Jurkat, Clone E6-1 (cell line): ENCODE results near the gene KCNQ5.

Experiments
- DNase-seq: peaks from one replicate; pipeline ENCODE4 v3.0.0-alpha.2; 2011; ENCODE audit warnings: low read depth, low spot score
- H3K4me3 ChIP-seq: 2 replicates; pipeline ENCODE4 v1.5.1; 2011; ENCODE audit warnings: mild to moderate bottlenecking, low read length, control low read depth, moderate library complexity

KCNQ5 gene

DNA sequence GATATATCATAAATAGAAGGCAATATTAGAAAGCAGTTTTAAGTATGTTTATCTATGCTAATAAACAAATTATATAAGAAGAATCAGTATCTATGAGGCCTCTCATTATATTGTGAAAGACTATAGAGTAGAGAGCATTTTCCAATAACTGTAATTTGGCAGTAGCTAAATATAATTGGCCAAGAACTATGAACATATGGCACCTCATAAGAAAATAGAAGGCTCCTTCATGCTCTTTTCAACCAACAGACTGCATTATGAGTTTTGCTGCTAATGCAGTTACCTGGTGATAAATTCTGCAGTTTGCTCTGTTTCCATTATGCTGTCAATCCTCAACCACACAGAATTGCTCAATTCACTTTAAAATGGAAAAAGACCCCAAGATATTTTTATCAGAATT, 382.4 kb downstream of the KCNQ5 start:
- DNase-seq: no peak
- no peak overlapping the region for H3K4me3 ChIP-seq

DNA sequence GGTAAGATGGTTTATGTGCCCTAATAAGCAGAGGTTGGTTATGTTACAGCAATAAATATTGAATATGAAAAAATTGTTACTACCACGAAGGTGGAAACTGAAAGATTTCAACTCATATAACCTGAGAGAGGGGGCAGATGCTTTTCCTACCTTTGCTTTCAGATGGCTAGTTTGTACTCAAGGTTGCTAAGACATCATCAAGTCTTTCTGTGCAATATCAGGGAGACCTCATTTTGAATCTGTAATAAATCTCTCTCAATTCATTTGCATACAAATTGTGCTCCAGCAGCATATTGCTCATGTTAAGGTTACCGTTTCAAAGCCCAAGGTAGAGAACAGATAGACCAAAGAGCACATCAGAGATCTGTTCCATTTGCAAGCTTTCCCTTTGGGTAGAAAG, 383.0 kb downstream of the KCNQ5 start:
- DNase-seq: no peak
- no peak overlapping the region for H3K4me3 ChIP-seq

DNA sequence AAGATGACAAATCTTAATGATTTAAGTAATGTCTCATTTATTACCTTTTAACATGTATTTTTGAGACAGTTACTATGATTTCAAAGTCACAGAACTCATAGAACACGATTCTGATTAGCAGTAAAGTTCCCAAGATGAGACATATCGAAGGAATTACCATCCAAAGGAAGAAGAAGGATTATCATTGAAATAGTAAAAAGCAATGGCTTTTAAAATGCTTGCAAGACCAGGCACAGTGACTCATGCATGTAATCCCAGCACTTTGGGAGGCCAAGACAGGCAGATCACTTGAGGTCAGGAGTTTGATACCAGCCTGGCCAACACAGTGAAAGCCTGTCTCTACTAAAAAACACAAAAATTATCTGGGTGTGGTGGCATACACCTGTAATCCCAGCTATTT, 384.3 kb downstream of the KCNQ5 start:
- no peak for DNase-seq
- no peak overlapping the region for H3K4me3 ChIP-seq

DNA sequence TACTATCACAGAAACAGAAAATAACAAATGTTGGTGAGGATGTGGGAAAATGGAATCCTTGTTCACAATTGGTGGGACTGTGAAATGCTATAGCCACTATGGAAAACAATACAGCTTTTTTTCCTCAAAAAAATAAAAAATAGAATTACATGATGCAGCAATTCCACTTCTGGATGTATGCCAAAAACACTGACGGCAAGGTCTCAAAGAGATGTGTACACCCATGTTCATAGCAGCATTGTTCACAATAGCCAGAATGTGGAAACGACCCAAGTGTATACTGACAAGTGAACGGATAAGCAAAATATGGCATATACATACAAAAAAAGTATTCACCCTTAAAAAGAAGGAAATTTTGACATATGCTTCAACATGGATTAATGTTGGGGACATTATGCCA, 390.1 kb downstream of the KCNQ5 start:
- no peak for DNase-seq
- no peak overlapping the region for H3K4me3 ChIP-seq

DNA sequence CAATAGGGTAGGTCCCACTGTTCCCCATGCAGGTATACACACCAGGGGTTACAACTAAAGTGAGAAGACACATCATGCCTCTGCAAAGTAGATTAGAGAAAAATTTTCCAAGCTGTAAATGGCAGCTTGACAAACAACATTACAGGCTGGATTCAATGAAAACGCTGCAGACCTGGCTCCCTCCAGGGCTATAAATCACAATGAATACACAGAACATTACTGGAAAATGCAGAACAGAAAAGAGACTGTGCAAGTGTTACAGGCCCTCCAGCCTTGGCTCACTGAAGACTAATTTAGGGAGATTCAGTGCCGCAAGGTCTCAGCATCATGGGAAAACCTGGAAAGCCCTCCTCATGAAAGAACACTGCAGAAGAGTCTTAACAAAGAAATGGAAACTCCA, 395.6 kb downstream of the KCNQ5 start:
- DNase-seq: no peak
- H3K4me3 ChIP-seq: no peak overlapping the region

DNA sequence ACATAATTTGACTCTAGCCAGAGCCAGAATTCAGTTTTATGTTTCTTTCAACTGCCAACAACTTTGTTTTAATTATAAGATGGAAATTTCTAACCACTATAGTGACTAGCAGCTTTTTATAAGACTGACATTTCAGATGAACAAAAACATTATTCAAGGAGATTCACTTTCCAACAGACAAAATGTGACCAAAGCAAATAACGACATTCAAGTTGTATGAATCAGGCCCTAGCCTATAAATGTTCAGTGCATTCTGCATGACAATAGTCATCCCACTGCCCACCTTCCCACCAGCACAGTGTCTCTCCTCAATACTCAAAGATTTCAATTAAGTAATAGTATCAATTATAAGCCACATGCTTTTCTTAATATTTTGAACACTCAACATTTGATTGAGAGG, 402.7 kb downstream of the KCNQ5 start:
- DNase-seq: no peak
- H3K4me3 ChIP-seq: no peak overlapping the region

DNA sequence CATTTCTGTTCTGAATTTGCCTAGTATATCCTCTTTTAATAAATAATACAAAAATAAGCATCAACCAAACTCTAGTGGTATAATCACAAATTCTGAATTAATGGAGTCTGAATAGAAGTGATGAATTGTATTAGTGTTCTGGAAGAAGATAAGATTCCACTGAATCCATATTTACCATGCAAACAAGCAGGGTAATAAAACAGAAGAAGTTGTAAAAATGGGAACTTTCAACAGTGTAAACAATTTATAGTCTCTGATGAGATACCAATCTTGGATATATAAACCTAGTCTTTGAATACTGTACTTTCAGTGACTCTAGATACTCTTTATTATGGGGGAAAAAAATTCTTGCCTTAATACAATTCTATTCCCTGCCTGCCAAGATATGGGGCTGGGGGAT, 405.8 kb downstream of the KCNQ5 start:
- DNase-seq: no peak
- no peak overlapping the region for H3K4me3 ChIP-seq

DNA sequence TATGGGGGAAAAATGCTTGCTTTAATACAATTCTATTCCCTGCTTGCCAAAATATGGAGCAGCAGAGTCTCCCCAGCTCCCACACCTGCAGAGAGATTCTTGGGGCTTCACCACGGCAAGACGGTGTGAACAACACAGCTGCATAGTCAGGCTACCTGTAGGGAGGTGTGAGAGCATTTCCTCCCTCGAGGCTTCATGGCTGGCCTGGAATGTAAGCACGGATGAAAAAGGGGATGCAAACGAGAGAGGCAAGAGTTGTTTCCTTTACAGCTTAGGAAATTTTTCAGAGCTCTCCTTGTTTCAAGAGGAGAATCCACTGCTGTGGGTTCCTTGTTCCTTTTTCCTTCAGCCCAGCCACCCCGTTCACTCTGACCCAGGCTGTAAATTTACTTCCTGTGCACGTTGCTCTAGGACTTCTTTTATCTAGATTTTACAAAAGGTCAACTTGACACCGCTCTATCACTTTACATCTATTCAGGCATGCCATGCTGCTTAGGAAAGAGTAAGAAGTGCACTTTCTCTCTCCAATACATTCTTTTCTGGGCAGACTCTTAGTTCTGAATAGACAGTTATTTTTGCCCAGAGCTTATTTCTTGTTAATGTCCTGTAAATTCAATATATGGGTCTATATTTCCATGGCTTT, 406.4 kb downstream of the KCNQ5 start:
- DNase-seq: no peak
- H3K4me3 ChIP-seq: no peak overlapping the region

DNA sequence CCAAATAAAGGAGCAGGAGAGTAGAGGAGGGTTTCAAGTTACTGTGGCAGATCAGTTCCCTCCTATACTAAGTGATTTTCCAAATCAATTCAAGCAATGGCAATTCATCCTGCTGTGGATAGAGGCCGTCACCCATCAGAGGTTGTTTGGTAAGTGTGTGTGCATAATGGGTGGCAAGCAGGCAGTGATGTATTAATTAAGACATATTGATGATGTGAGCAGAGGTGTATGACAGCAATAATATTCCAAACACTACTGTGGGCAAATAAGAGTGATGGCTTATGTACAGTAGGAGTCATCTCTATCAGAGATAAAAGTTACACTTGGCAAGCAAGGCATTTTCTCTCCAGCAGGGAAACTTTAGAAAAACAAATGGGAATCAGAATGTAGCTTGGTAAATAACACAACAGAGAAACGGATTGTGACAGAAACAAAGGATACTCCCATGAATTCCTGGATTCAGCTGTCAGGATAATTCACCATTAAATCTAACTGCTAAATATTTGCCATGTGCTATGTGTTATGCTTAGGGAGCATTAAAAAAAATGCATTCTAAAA, 407.1 kb downstream of the KCNQ5 start:
- DNase-seq: no peak

DNA sequence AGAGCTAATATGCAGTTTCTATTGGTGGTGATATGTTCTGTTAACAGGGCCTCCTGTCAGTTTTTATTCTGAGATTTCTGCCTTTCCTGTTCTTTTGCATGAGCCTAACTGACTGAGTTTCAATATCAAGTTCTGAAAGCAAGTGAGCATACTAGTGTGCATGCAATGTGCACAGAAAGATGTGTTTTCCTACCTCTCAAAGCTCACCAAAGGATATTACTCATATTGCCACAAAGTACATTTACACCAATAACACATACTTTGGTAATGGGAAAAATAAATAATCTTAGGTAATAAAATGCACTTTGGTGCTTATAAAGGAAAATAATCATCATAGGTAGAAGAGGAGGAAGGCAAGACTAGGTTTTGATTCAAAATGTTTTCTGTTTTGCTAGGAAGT, 408.4 kb downstream of the KCNQ5 start:
- H3K4me3 ChIP-seq: no peak overlapping the region
- DNase-seq: no peak

More for the DNA sequence above, 407.1 kb downstream of the KCNQ5 start:
- no peak overlapping the region for H3K4me3 ChIP-seq

DNA sequence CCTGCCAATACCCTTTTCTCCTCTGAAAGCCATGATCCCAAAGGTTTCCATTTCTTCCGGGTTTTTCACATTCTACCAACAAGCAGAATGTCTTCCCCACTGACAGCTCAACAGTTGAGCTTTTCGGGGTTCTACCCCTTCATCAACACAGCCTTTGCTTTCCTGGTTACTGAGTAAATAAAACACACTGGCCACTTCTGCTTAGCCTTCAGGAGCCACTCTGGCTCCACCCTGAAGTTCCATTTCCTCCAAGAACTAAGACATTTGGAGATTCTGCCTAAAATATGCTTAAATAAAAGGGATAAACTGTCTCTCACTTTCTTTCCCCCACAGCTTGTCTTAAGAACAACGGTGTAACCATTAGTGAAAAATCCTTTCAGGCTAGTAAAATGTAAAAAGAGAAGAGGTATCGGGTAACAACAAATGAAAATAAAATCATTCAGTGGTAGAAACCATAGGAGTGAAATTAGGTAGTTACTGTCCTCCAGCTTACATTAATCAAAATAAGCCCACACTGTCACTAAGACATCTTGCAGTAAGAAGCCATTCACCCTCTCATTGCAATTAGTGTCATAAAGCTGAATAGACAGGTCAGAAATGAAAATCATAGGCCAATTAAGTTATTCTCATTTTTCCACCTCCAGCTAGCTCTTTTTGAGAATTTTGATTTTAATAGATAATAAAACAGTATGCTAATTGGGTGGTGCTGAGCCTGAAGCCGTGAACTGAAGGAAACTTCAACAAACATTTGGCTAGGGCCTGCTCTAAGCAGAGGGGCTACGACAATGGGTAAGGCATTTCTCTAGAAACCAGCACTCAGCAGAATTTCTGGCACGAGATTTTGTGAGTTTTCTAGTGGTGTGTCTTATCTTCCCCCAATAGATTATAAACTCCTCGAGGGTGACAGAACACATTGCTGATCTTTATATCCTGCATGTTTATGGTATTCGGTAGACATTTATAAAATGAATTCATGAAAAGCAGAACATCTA, 409.2 kb downstream of the KCNQ5 start:
- no peak overlapping the region for H3K4me3 ChIP-seq
- DNase-seq: no peak

DNA sequence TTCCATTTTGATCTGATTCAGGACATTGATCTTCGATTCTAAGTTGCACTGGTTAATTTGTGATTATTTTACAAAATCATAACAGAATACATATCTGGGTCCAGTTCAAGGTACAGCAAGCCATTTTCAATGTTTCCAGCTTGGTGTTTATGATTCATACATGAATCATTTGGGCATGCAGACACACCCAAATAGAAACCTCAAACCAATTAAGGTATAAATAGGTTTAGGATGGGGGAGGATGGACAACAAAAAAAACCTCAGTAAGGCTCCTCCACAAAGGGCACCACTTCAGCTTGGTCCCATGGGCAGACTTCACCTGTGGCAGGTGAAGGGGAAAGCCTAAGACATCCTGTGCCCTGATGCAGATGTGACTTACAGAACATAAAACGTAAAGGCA, 410.7 kb downstream of the KCNQ5 start:
- no peak for DNase-seq
- H3K4me3 ChIP-seq: no peak overlapping the region

DNA sequence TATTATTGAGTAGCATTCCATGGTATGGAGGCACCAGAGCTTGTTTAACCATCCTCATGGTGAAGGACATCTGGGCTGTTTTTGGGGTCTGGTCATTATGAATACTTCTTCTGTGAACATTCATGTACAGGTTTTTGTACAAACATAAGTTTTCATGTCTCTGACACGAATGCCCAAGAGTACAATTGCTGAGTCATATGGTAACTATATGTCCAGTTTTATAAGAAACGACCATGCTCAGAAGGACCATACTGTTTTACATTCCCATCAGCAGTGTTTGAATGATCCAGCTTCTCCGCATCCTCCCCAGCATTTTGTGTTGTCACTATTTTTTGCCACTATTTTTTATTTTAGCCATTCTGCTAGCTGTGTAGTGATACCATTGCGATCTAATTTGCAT, 414.8 kb downstream of the KCNQ5 start:
- DNase-seq: no peak
- H3K4me3 ChIP-seq: no peak overlapping the region

DNA sequence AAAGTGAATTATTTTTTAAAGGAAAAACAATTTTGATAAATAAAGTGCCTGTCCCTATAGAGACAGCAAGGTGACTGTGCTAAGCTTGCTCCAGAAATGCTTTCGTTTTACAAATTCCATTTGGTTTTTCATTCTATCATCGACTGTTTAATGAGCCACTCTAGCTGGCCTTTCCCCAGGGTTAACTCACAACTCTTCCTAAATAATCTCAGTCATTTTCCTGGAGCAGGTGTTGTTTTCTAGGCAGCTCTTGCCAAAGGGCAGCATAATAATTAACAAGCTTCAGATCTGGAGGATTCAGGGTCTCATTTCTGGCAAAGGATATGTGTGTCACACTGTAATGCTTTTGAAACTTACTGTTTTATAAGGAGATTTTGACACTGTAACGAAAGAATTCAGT, 419.2 kb downstream of the KCNQ5 start:
- no peak for DNase-seq
- H3K4me3 ChIP-seq: no peak overlapping the region

DNA sequence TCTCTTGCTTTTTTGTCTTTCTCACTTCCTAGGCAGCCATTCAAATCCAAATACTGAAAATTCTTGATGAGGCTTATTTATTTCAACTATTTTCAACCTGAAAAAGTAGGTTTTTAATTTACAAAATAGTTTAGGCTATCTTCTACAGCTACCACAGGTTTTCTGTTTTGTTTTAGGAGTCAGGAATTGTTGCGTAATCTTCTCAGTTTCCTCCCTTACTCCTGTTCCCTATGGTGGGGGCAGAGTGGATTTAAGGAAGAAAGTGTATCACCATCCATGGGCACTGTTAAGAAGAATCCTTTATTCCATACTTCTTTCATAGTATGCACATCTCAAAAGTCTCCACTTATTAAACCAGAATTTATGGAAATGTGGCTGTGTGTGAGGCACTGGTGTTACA, 421.0 kb downstream of the KCNQ5 start:
- no peak overlapping the region for H3K4me3 ChIP-seq
- DNase-seq: no peak

DNA sequence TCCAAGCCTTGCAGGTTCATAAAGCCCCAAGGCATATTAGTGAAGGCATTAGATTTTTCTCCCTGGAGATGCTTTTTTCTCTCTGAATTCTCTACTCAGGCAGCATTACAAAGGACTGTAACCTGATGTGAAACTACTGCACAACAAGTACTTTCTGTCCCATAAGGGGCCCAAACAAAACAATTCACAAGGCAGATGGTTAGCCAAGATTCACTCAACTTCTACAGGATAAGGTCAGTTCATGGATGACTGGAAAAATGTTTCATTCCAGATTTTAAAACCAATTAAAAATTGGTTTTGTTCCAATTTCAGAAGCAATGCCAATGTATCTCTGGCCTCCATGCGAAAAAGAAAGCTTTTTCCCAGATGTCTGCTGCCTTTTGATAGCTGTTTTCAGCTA, 421.6 kb downstream of the KCNQ5 start:
- H3K4me3 ChIP-seq: no peak overlapping the region
- no peak for DNase-seq

DNA sequence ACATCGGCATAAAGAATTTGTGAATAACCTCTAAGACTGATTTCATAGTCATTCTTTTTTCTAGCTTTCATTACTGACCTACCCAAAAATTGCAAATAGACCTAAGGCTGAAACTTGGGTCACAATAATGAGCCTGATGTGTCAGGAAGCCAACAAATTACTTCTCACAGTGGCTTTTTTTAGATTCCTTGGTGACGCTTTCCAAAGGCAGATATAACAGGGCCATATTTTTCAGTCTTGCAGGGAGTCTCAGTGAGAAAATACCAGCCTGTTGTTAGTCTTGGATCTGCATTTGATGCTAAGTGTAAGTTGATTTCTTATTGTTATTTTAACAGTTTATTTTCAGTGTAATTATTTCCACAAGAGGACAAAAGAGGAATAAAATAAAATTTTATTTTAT, 423.7 kb downstream of the KCNQ5 start:
- DNase-seq: no peak
- H3K4me3 ChIP-seq: no peak overlapping the region

DNA sequence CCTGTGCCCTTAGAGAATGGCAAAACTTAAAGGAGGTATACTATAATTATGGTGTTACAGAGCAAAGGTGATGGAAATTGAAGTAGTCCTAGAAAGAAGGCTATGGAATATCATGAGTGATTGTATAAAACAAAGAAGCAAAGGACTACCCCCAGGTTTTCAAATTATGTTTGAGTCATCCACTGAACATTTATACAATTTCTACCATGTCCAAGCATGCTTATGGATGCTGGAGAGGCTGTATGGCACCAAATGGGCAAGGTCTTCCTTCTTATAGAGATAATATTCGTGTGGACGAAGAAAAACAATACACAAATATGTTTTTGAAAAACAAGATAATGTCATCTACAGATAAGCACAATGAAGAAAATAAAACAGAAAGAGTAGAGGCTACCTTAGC, 425.9 kb downstream of the KCNQ5 start:
- H3K4me3 ChIP-seq: no peak overlapping the region
- no peak for DNase-seq

DNA sequence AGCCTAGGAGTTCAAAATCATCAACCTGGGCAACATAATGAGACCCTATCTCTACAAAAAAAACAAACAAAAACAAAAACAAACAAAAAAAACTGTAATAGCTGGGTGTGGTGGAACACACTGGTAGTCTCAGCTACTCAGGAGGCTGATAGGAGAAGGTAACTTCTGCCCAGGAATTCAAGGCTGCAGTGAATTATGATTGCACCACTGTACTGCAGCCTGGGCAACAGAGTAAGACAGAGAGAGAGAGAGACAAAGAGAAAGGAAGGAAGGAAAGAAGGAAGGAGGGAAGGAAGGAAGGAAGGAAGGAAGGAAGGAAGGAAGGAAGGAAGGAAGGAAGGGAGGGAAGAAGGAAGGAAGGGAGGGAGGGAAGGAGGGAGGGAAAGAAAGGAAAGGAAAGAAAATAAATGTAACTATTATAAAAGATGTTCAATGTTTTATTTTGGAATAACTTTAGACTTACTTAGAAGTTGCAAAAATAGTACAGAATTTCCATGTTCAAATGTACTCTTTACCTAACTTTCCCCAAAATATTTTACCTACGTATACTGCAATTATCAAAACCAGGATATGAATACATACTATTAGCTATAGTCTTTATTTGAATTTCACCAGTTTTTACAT, 428.2 kb downstream of the KCNQ5 start:
- DNase-seq: no peak
- no peak overlapping the region for H3K4me3 ChIP-seq

DNA sequence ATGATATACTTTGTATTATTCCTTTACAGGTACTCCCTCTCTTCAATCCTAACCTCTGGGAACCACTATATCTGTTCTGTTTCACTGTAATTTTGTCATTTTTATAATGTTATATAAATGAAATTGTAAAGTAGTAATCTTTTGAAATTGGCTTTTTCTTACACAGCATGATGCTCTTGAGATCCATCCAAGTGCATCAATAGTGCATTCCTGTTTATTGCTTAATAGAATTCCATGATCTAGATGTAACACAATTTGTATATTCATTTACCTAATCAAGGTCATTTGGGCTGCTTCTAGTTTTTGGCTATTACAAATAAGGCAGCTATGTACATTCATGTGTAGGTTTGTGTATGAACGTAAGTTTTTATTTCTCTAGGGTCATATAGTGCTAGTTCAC, 428.8 kb downstream of the KCNQ5 start:
- no peak for DNase-seq

More for the DNA sequence above, 428.8 kb downstream of the KCNQ5 start:
- H3K4me3 ChIP-seq: no peak overlapping the region
